ENCODE results near the gene KSR1.
"Not testable (repeated sequence)": the region's sequence is repeated elsewhere in the genome, so short reads cannot be mapped to it uniquely, and the experiment has no call there.

The KSR1 gene

DNA sequence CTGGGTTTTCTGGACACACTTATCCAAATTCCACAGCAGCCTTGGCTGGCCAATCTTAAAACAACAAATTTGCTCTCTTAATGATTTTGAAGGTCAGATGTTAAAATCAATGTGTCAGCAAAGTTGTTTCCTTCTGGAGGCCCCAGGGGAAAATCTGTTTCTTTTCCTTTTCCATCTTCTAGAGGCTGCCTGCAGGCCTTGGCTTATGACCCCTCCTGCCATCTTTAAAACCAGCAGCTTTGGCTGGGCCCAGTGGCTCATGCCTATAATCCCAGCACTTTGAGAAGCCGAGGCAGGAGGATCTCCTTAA is 177.7 kb downstream of the KSR1 start:
- intact Hi-C loops (cut with DNase I): no loop called here
- DNase-seq: no peak

DNA sequence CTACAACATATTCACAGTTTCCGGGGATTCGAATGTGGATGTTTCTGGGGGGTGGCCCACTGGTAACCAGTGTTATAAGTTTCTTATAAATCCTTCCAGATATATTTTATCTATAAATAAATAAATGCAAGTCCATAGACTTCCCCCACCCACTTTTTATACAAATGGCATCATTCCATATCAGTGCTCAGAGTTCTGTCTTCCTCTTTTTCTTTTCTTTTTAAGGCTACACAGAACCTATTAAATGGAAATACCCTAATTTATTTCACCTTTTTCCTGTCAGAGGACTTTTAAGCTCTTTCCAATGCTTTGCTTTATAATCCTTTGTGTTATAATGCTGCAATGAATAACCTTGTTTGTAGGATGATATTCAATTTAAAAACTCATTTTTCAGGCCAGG is 178.5 kb downstream of the KSR1 start:
- intact Hi-C loops (cut with DNase I): no loop called here
- no peak for DNase-seq

DNA sequence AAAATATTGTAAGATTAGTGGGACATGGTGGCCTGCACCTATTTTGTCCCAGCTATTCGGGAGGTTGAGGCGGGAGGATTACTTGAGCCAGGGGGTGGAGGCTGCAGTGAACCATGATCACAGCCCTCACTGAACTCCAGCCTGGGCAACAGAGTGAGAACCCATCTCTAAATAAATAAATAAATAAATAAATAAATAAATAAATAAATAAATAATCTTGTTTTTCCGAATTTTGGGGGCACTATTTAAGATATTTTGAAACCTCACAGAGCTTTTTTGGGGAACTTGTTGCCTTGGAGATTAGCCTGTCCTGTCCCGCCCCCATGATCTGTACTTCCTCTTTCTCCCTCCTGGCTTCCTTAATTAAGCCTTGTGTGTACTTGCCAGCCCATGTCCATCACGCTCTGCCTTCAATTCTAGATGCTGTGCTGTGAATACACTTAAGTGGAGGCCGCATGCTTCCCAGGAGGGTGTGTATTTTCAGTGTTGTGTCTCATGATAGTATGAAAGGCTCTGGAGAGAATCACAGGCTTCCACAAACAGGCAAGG is 179.1 kb downstream of the KSR1 start:
- intact Hi-C loops (cut with DNase I): no loop called here

DNA sequence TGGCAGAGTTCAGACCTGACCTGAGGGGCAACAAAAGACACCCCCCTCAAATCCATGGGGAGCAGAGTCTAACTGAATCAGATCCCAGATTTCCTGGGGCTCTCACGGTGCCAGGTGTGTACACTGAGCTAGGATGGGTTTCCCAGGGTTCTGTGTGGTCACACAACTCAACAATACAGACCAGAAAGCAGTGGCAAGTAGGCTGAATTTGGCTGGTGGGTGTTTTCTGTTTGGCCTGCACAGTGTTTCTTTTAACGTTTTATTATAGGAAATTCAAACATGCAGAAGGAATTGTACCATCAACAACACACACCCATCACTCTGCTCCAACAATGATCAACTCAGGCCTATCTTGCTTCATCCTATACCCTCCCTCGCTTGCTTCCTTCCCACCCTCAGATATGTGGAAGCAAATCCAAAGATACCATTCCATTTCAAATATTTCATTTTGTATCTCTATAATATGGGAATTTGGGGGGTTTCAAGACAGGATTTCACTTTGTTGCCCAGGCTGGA is 179.8 kb downstream of the KSR1 start:
- intact Hi-C loops (cut with DNase I); DNase-seq: not testable (repeated sequence)

More for the DNA sequence above, 179.1 kb downstream of the KSR1 start:
- DNase-seq: no peak

DNA sequence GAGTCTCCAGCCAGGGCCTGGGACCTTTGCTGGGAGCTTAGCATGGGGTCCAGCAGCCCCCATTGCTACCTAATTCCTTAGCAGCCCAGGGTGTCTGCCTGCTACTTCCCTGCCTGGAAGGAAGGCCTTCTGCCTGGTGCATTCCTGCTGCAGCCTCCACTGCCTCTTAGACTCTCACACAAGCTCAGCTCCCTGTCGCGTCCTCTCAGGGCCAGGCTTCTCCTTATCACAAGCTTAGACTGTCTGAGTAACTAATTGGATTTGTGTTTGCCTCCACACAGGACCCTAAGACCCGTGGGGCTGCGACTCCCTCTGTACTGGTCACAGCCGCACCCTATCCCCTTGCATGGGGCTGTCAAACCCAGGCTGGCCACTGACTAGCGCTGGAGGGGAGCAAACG is 181.6 kb downstream of the KSR1 start:
- DNase-seq; intact Hi-C loops (cut with DNase I): not testable (repeated sequence)

DNA sequence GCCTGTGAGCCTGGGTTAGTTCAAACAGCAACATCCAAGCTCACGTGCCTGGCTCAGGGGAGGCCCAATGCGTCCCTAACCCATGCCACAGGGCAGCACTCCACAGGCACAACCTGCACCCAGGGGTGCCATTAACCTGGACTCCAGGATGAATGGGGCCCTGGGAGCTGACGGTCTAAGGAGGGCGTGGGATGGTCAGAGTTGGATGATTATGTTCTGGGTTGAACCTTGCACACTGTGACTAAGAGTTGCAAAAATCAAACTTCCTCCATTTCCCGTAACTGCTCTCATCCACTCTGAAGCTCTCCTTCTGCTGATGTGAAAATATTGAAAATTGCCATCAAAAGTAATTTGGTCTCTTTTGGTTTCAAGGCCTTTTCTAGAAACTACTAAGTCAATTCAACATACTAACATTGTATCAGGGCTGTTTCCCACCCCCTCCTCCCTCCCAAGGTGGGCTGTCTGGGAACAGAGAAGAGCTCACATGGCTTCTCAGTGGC is 182.2 kb downstream of the KSR1 start:
- intact Hi-C loops (cut with DNase I): not testable (repeated sequence)

DNA sequence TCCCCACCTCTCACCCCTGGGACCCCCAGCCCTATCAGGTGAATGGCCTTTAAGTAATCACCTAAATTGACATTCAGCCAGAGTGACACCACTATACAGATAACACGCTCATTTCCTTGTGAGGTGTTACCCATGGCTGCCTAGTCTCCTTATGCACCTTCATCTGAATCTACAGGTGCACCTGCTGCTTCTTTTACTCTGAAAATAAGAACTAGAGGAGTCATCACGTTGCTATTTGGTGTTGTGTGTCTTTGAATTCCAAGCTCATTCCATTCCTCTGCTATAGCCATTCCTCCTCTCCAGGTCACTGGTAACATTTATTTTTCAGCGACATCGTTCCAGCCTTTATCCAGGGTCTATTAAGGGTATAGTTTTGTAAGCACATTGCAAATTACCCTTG is 184.5 kb downstream of the KSR1 start:
- DNase-seq: no peak
- intact Hi-C loops (cut with DNase I): no loop called here

More for the DNA sequence above, 182.2 kb downstream of the KSR1 start:
- not testable (repeated sequence) for DNase-seq

DNA sequence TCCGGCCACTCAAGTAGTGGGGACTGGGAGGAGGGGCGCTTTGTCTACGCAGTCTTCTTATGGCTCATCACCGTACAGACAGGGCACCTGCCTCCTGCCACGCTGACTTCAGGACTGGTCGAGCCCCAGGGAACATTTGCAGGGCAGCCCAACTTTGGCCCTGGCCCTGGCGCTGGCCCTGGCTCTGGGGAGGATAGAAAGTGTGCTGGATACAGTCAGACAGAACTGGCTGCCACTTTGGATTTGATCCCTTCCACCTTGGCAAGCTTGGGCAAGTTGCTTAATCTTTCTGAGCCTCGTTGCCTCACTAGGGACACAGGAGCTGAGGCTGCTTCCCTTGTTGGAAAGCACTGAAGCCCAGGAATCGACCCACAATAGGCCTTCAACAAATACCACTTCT is 188.3 kb downstream of the KSR1 start:
- DNase-seq: peak in 1 of 10 donors; percentile 65
- intact Hi-C loops (cut with DNase I): no loop called here

DNA sequence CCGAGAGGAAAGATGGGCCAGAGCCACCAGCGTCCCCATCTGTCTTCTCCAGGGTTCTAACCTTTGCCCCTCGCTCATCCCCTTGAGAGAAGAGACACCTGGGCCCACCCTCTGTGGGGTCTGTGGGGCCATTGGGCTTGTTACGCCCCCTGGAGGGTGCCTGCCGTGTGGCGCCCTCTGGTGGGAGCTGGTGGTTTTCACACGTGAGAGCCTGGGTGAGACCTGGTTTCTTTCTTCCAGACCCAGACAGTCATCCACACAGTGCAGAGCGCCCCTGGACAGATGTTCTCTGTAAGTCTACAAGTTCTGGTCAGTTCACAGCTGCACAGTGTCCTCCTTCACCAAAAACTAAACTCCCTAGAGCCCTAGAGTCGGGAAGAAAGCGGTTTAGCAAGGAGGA is 189.4 kb downstream of the KSR1 start:
- intact Hi-C loops (cut with DNase I); DNase-seq: not testable (repeated sequence)

DNA sequence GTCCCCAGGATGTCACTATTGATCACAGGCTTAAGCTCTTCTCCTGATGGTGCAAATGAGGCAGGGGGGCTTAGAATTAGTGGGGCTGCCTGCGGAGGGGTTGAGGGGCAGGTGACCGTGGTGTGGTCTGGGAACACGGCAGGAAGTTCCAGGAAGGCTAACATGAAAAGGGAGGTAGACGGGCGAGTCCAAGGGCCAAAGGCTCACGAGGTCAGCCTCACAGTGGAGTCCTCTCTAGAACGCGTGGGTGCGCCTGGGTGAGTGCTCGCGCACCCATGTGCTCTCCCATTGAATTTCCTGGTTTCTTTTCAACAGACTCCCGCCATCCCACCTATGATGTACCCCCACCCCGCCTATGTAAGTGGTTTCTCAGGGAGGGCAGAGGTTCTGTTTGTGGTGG is 190.0 kb downstream of the KSR1 start:
- intact Hi-C loops (cut with DNase I): no loop called here
- DNase-seq: peak in 1 of 10 donors; percentile 21

DNA sequence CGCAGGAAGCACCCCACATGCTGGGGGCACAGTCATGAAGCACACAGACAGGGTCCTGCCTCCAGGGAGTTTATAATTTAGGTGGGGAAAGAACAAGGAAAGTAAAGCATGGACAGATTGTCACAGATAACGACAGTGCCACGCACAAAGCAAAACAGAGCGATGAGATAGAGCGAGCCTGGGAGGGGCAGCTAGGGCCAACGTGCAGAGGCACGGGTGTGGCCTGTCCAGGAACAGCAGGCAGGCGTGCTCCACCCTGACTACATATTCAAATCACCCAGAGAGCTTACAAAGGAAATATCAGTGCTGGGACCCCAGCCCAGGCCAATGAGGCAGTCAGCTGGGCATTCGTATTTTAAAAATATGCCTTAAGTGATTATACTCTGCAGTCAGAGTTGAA is 191.5 kb downstream of the KSR1 start:
- DNase-seq: peak in 1 of 10 donors; percentile 46
- intact Hi-C loops (cut with DNase I): no loop called here

DNA sequence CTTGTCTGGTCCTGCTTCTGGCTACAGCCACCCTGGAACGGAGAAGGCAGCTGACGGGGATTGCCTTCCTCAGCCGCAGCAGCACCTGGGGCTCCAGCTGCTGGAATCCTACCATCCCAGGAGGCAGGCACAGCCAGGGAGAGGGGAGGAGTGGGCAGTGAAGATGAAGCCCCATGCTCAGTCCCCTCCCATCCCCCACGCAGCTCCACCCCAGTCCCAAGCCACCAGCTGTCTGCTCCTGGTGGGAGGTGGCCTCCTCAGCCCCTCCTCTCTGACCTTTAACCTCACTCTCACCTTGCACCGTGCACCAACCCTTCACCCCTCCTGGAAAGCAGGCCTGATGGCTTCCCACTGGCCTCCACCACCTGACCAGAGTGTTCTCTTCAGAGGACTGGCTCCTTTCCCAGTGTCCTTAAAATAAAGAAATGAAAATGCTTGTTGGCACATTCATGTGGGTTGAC is 192.9 kb downstream of the KSR1 start:
- intact Hi-C loops (cut with DNase I): not testable (repeated sequence)
- DNase-seq: peak in 3 of 10 donors; percentile 34 to 83 (median 35)

DNA sequence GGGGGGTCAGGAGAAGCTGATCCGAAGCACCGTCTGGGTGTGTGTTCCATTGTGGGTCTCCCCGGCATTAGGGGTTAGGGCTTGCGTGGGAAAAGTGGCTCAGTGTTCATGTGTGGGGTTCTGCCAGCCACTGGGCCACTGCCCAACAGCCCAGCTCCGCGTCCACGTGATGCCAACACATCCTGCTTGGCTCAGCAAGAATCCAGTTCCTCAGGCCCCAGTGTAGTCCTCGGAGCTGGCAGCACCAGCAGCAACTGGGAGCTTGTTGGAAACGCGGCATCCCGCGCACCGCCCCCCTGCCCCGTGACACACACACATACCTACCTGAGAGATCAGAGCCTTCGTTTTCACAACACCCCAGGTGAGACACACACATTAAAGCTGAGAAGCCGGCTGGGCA is 193.7 kb downstream of the KSR1 start:
- intact Hi-C loops (cut with DNase I): loop anchor here (5.0 kb wide), 2 partner anchors 298 to 413 kb away; no protein-coding TSS in a partner anchor
- peak; percentile 51 to 93 (median 58) for DNase-seq

DNA sequence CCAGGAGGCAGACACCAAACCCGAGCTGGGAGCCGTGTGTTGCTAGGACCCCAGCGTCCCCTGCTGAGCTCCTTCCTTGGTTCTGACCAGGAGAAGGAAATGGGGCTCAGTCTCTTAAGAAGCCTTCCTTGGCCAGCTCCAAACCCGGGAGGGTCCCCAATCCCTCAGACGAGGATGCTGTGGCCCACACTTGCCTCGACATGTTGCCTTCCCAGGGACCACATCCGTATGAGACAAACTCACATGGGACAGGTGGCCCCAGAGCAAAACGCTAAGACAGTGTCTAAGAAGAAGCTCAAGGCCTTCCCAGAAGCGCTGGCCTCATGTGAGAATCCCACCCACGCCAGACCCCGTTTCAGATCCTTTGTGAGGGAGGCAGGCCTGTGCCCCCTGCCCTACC is 194.6 kb downstream of the KSR1 start:
- intact Hi-C loops (cut with DNase I): loop anchor here (1.0 to 5.0 kb wide), 3 partner anchors 48 to 414 kb away; no protein-coding TSS in a partner anchor
- DNase-seq: peak in 1 of 10 donors; percentile 77

DNA sequence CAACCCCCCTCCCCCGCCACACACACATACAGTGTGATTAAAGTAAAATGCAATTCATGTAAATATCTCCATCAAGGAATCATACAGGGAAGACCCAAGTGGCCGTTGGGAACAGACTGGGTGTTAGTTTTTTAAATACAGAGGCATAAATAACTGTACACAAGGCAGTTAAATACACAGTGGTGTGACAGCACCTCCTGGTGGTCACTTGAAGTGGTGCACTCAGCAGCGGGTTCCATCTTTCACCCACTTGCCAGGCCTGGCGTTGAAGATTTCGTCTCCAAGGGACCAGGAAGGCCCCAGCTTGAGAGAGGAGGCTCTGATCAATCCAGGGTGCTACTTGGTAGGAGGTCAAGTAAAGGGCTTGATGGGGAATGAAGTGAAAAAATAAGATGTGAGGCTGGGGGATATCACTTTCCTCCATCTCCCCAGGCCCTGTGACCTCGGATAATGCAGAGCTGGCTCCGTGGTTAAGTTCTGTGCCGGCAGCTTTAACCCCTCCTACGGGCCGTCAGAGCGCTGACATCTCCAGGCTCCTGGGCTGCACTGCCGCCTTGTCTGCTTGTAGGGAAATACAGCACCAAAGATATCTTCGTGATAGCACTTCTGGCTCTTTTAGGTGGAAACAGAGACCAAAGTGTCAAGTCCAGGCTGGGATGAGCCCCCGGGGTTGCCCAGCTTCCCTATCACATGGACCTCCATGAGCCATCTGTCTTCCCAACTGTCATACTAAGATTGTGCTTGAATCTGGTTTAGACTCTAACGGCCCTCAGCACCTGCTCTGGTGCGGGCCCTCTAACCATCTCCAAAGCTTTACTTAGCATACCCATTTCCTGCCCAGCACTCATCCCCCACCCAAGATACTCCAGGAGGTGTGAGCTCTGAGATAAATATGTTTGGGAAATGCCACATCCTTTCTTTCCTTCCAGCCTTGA is 195.4 kb downstream of the KSR1 start:
- DNase-seq: peak in 8 of 10 donors; percentile 53 to 93 (median 76)
- intact Hi-C loops (cut with DNase I): loop anchor here (1.0 to 5.0 kb wide), 3 partner anchors 48 to 414 kb away; no protein-coding TSS in a partner anchor

DNA sequence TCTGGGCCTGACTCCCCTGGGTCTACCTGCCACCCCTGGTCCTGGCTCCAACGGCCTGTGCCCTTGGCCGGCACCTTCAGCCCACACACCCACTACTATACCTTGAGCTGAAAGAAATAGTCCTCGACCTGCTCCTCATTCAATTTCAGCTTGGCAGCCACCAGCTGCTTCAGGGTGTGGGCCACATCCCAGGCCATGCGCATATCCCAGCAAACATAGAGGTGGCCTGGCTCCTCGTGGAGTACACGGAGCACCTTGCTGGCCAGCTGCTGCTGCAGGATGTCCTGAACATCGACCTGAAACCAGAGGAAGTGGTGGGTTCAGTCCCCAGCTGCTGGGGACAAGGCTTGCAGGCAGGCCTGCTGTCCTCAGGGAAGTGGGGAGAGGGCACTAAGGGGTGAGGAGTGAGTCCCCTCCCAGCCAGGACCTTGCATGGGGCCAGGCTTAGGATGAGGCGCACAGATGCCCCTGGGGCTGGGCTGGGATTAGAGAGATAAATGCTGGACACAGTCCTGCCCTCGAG is 197.3 kb downstream of the KSR1 start:
- DNase-seq: peak in 1 of 10 donors; percentile 53
- intact Hi-C loops (cut with DNase I): loop anchor here (5.0 kb wide), 2 partner anchors 301 to 416 kb away; no protein-coding TSS in a partner anchor

DNA sequence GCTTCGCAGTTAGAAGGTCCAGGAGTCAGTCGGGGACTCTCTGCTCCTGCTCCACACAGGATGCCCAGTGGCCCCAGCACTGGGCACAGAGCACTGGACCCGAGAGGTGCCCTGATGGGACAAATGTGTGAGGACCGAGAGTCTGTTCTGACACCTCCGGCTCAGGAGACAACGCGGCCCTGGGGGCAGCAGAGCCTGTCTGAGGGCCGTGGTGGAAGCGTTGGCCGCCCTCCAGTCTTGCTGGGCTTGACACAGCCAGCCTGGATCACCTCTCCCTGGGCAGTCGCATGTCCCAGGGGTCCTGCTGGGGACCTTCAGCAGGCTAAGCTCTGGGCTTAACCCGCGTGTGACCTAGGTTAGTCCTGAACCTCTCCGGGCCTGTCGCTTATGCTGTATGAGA is 197.9 kb downstream of the KSR1 start:
- intact Hi-C loops (cut with DNase I): loop anchor here (2.0 to 5.0 kb wide), 3 partner anchors 107 to 417 kb away; no protein-coding TSS in a partner anchor
- peak in 1 of 10 donors; percentile 64 for DNase-seq

DNA sequence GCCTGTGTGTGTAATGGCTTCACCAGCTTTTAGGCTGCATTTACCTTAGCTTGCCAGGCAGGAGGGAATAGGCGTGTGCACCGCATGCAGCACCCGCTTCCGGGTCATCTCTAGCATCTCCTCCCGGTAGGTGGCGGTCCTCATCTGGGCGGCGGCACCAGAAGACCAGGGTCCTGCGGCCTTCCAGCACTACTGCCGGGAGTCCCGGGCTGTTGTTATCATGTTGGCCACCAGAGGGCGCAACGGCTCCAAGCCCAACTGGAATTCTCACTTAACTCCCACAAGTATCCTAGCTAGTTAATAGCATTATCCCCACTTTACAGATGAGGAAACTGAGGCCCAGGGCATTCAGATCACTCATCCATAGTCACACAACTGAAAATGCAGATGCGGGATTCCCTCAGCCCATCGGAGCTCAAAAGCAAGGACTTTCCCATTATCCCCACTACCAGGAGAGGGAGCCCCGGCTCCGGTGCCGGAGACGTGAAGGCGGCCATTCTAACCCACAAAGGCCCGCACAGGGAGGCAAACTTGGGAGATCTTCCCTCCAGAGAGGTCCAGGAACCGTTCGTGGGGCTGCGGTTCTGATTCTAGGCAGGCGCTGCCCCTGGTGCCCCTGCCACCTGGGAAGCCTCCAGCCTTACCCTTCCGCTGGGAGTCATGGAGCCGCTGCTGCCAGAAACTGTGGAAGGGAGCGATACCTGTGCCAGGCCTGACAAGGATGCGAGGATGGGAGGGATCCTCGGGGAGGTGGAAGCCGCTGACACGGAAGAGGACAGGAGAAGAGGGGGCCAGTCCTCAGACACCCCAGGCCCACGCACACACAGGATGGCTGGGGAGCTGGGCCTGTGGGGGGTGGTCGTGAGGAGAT is 198.6 kb downstream of the KSR1 start:
- intact Hi-C loops (cut with DNase I): loop anchor here (2.0 to 5.0 kb wide), 4 partner anchors 106 to 418 kb away; no protein-coding TSS in a partner anchor
- peak; percentile 50 to 95 (median 78) for DNase-seq

DNA sequence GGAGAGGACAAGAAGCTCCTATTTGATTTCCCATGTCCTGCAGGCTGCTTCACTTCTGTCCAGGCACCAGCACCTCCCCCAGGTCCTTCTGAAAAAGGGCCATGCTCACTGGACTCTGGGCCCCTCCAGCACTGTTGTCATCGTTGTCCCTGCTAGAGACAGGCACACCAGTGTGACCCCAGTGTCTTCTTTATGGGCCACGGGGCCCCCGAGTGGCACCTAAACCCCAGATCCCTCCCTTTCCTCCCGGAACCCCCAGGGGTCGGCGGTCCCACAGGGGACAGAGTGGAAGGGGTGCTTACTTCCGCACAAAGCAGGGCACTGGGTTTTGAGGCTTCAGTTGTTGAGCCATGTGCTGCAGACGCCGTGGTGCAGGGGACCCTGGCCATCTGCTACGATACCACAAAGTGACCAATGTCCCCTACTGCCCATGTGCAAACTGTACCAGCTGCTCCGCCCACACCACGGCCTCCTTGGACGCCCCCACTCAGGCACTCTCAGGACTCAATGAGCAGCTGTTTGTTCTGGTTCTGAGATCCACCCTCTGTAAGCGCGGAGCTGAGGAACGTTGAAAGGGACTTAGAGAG is 199.4 kb downstream of the KSR1 start:
- intact Hi-C loops (cut with DNase I): loop anchor here (2.0 to 5.0 kb wide), 2 partner anchors 105 to 227 kb away; no protein-coding TSS in a partner anchor
- DNase-seq: peak in 1 of 10 donors; percentile 63

All from posterior cingulate gyrus (tissue), 11 donors.